Activated gamma-delta T cell (primary cell): ENCODE data around the gene ESRRB.

ENCODE experiments used
- DNase-seq: peaks from one replicate; lab custom pipeline; 2025; lab: John Stamatoyannopoulos, UW

Gene ESRRB

DNA sequence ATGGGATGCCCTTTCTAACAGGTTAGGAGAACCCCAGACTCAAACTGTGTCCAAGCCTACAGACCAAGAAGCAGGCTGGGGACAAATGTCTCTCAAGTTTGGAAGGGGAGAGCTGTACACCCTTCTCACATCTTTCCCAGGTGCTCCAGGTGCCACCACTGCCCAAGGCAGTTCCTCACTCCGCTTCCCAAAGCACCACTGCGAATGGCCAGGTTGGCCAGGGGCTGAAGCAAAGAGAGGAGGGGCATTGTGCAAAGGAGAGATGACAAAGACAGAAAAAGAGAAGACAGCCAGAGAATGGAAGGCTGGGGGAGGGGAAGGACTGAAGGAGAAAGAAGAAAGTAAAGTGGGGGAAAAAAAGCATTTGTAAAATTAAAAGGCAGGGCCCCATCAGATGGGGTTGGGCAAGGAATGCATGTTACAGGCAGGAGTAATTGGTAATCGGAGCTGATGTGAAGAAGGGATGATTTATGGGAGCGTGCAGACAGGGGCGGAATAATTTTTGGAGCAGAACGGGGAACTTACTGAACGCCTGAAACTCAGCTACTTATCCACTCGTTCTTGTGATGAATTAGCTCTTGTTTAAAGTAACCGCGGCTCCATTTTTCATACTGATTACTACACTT, 165.8 kb downstream of the ESRRB start:
- DNase-seq, result no peak

DNA sequence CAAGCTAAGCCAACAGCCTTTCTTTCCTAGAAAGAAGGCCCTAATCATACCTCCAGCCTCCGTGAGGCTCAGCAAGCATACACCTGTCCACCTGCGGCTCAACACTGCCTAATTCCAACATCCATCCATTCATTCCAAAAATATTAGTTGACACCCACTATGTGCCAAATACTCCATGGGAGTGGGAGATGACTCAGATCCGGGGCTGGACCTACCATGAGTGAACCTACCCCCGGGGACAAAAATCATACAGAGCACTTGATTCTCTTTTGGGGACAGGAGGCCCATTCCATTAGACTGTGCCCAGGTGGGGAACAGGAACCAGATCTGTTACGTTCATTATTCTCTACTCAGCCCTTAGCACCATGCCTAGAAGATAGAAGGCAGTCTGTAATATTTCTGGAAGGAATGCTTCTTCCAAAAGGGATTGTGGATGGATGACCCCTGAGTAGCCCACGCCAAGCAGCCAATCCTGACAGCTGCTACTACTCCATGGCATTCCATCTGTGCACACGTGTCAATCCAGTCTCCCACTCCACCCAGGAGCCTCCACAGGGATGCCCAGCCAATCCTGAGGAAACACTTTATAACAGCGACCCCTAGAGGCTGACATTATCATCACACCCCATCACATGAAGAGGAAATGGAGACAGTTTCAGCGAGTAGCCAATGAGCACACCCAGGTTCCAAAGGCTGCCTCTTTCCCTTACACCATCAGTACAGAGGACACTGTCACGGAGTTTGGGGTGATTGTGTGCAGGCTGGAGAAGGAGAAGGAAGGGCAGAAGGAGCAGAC, 170.7 kb downstream of the ESRRB start:
- DNase-seq, result no peak

DNA sequence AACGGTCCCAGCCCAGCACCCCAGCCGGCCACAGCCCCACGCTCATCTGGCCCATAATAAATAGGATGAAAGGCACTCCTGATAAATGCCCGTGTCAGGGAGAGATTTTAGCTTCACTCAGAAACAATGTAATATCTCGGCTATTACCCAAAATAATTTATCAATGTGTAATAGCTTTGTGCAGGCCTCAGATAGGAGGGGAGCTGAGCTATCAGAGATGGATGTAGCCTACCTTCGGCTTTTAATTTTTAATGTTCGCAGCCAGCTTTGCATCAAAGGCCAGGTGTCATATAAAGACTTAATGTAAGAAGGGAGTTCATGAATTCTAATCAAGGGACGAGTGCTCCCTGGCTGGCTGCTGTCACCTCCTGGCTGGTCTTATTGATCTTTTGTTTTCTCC, 171.9 kb downstream of the ESRRB start:
- DNase-seq, result no peak

DNA sequence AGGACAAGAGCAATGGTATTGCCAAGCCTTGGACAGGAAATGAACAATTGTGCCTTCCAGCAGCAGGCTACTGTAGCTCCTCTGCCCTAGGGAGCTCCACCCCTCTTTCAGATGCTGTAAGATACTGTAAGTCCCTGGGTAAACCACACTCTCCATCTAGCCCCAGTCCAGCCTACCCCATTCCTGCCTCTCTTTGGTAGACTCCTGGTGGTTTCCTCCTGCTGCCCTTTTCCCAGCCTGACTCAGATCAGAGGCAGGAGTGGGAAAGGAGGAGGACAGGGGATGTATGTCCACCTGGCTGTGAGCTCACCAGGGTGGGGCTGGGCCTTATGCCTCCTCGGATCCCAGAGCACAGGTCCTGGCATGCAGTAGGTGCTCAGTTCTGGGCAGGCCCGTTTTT, 174.6 kb downstream of the ESRRB start:
- DNase-seq, result no peak

DNA sequence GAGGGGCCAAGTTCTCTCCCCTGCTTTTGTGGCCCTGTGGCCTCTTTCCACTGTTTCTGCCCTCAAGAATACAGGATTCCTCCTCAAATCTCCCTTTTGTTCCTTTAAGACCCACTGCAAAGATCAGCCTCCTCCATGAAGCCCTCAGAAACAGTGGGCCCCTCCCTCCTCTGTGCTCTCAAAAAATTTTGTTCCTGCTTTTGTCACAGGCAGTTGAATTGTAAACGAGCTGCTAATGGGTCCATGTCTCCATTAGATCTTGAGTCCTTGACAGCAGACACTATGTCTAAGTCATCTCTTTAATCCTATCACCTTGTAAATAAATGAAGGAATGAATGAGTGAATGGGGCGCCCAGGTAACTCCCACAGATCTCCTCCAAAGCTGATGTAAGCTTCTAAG, 175.2 kb downstream of the ESRRB start:
- no peak for DNase-seq
